Activated gamma-delta T cell treated with anti-CD3 and anti-CD28 coated beads, Interleukin-2, amount 50 U/mL, for 16 hours (primary cell): ENCODE results near the gene GRB2.

ENCODE experiments used
- DNase-seq: peaks from one replicate; pipeline ENCODE4 v3.0.0-alpha.2; 2020; ENCODE audit warnings: low read depth

The GRB2 gene

DNA sequence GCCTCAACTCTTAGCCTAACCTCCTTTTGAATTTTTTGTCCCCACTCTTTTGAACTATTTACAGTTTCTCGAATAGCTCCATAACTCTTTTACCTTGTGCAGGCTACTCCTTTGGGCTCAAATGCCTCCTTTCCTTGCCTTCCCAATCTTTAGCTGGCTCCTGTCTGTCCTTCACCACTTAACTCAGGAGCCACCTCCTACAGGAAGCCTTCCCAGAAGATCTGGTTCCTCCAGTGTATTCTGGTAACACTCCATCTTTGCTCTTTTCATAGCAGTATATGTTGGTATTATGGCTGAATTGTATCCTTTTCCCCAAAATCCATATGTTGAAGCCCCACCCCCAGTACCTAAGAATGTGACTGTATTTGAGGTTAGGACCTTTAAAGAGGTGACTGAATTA is 9.0 kb upstream of the GRB2 start:
- no peak for DNase-seq

DNA sequence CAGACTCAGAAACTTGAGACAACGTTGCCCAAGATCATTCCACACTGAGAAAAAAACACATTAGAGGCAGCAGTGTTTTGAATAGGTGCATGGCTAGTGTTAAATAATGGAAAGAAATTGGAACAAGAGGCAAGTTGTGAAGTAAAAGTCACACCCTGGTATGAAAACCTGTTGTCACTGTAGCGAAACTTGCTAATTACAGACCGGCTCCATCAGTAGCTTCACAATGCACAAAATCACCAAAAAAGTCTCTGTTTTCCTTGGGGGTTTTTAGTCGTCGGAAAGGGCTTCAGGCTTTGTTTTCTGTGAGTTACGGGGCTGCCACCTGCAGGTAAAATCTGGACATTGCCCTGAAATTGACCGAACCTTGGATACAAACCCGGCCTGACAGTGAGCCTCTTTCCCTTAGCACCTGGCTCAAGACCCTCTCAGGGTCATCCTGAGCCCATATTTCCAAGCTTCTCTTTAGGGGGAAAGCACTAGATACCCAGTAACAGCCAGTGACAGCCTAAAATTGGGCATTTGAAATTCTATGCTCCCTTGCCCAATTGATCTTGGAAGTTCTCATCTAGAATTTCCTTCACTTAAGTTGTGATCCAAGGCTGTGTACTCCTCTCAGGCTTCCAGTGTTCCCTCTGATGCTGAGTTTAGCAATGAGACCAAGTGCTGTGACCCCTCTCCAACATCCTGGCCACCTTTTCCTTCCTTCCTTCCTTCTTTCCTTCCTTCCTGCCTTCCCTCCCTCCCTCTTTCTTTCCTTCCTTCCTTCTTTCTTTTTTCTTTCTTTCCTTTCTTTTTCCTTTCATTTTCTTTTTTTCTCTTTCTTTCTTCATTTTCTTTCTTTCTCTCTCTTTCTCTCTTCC is 7.2 kb upstream of the GRB2 start:
- DNase-seq, result peak; percentile 63

DNA sequence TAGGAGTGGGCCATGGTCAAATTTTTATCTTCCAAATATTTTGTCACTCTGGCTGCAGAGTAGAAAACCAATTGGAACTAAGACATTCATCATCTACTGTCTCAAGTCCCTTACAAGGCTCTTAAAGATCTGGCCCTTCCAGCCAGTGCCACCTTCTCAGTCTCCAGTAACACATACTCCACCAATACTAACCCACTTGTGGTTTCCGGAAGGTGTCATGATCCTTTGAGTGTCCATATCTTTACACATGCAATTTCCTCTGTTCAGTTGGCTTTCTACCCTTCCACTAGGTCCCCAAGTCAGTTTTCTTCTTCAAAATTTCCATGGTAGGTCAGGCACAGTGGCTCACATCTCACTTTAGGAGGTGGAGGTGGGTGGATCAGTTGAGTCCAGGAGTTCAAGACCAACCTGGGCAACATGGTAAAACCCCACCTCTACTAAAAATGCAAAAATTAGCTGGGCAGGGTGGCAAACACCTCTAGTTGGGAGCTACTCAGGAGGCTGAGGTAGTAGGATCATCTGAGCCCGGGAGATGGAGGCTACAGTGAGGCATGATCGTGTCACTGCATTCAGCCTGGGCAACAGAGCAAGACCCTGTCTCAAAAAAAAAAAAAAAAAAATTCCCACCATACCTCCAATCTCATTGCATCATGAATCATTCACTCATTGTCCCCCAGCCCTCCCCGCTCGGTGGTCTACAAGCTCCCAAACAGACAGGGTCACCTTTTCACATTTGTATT is 6.0 kb upstream of the GRB2 start:
- DNase-seq, result no peak

DNA sequence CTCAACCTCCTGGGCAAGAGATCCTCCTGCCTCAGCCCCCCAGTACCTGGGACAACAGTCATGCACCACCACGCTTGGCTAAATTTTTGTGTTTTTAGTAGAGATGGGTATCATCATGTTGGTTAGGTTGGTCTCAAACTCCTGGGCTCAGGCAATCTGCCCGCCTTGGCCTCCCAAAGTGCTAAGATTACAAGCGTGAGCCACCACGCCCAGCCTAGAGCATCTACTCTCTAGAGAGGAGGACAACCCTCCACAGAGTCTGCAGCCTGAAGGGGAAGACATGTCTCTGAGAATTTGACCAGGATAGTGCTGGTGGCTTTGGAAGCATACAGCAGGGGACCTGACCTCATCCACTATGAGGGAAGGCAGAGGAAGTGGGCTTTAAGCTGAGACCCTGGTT is 4.7 kb upstream of the GRB2 start:
- no peak for DNase-seq

DNA sequence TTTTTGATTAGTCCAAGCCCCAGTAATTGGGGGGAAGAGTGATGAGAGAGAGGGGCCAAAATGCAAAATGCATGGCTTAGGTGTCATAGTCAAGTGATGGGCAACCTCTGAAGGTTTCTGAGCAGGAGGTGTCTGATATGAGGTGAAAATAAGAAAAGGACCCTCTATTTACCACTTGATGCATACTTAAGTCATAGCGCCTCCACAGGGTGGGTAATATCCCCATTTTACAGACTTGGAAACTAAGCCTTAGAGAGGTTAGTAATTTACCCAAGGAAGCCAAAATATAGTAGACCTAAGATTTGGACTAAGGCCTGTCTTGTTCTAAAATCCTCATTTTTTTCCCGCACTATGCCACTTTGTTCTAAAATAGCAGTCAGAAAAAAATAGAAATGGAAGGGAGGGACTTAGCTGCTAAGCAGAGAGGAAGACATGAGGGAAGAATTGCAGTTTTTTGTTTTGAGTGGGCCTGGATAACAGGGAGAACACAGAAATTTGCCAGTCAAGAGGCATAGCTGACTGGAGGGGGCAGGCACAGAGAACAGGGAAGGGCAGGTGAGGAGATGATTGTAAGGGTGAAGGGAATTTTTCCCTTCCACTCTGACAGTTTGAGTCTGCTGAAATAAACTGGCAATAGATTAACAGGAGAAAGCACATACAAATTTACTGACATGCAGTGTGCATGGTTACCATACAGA is 2.3 kb upstream of the GRB2 start:
- DNase-seq, result no peak

DNA sequence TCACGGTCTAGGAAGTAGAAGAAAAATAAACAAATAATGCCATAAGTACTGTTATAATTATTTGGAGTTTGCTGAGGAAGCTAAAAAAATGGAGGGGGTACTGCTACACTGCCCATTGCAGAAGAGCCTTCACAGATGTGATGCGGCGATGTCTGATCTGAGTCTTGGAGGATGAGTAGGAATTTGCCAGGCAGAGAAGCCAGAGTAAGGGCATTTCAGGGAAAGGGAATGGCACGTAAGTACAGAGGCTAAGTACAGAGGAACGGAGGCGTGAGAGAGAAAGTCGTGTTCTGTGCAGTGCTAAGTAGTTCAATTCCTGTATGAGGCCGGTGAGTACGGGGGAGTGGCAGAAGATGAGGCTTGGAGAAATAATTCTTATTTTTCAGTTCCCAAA is 741 bp upstream of the GRB2 start:
- no peak for DNase-seq

DNA sequence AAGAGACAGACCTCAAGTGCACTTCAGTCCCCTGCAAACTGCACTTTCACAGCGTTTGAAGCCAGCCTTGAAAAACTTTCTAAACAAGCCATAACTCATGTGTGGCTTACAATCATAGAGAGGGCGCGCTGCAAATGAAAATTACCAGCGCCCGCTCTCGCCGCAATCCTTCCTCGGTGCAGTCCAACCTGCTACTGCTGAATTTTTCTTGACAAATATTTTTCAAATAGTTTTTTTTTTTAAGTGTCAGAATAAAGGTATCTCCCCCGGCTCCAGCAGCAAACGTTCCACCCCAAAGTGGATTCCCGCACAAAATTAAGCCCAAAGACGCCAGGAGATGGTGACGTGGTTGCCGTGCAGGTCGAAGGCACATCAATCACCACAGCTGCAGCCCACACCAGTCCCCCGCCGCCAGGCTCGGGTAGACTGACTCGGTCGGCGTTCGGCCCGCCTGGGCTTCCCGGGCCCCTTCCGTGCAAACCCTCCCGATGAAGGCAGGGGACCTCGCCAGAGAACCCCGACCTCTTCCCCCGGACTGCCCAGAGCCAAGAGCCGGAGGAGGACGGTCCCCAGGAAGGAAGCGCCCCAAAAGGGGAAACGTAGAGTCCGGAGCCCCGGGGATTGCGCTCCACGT is 630 bp downstream of the GRB2 start:
- DNase-seq, result peak; percentile 32

DNA sequence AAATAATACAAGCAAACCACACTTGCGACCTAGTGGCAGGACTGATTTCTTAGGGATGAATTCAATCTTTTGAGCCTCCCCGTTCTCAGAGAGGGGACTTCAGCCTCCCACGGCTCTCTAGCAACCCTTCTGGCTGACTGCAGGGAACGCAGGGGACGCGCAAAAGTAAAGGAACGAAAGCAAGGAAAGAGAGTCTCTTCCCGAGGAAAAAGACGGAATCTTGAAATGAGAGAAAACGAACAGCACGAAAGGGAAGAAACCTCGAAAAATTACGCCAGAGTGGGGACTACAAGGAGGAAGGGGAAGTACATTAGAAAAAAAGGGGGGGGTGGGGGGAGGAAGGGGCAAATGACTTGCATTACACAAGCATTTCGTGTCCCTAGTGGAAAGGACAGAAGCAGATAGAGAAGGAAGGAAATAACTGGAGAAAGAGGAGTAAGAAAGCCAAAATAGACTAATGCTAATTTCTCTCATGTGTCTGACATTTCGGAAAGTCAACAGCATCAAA is 1.2 kb downstream of the GRB2 start:
- DNase-seq, result peak; percentile 19

DNA sequence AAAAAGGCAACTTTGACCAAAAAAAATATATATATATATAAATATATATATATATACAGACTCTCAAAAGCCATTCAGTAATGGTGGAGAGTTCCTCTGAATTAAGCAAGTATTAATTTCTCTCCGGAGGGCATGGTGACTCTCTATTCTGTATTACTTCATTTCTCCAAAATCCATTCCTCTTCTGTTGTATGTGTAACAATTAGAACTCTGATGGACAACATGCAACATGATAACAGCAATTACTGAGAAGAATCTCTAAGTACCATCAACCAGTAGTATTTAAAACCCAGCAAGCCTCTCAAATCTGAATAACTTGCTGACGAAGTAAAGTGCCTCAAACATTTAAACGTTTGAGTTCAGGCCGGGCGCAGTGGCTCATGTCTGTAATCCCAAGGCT is 2.3 kb downstream of the GRB2 start:
- no peak for DNase-seq

DNA sequence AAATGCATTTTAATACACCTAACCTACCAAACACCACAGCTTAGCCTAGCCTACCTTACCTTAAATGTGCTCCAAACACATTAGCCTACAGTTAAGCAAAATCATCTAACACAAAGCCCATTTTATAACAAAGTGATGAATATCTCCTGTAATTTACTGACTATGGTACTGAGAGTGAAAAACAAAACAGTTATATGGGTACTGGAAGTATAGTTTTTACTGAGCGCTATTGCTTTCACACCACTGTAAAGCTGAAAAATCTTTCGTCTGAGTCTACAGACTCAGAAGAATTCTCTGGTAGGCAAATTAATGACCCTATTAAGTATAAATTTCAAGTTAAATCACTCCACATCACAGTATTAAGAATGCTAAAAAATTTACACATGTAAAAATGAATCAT is 3.5 kb downstream of the GRB2 start:
- DNase-seq, result no peak

DNA sequence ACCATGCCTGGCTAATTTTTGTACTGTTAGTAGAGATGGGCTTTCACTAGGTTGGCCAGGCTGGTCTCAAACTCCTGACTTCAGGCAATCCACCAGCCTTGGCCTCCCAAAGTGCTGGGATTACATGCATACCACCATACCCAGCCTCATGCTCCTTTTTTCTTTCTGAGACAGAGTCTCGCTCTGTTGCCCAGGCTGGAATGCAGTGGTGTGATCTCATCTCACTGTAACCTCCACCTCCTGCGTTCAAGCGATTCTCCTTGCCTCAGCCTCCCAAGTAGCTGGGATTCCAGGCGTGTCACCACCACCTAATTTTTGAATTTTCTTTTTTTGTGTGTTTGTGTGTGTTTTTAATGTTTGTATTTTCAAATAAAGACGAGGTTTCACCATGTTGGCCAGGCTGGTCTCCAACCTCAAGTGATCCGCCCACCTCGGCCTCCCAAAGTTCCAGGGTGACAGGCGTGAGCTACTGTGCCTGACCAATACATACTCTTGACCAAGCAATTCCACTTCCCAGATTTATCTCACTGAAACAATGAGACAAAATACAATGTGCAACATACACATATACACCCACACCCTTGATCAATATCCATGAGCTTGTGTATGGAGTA is 5.0 kb downstream of the GRB2 start:
- DNase-seq, result no peak

DNA sequence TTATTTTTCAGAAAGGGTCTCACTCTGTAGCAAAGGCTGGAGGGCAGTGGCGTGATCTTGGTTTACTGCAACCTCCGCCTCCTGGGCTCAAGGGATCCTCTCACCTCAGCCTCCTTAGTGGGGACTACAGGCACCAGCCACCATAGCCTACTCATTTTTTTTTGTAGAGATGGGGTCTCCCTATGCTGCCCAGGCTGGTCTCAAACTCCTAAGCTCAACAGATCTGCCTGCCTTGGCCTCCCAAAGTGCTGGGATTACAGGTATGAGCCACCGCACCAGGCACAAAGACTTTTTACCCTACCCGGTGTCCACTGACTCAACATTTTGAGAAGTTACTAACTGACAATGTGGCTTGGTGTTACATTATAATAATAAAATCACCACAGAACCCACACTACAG is 7.2 kb downstream of the GRB2 start:
- no peak for DNase-seq

DNA sequence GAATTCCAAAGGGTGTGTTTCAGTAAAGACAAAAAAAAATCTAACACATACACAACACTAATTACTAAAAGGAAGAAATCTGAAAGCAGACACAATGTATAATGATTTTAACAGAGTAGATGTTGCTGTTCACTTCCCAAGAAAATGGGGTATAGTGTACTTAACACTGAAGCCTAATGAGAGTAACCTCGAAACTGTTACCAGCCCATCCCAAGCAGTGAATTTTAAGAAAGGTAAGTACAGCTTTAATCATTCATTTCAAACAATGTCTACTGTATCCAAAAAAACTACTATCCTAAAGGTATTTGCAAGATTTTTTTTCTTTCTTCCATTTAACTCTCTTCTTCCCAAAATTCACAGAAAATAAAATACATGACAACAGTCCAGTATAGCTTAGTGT is 8.3 kb downstream of the GRB2 start:
- DNase-seq, result no peak

DNA sequence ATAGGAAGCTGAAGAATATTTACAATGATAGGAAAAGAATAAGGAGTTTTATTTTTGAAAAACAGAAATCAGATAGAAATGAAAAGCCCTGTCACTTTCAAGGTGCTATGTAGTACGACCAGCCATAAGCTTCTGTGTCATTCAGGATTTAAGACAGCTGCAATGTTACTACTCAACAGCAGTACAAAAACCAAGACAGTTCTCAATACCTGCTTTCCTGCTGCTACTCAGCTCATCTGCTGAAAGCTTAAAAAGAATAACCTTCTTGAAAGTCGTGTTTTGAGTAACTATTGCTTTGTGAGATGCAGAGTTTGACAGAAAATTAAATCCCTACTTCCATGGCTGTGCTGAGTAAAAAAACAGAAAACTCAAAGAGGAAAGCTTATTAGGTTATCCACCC is 8.7 kb downstream of the GRB2 start:
- no peak for DNase-seq

DNA sequence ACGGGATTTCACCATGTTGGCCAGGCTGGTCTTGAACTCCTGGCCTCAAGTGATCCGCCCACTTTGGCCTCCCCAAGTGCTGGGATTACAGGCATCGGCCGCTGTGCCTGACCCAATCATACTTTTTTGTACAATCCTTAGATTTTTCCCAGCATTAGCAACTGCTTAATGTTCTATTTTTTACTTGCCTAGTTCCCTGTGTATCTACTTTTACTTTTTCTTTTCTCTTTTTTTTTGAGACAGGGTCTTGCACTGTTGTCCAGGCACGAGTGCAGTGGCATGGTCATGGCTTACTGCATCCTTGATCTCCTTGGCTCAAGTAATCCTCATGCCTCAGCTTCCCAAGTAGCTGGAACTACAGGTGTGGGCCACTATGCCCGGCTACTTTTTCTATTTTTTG is 9.5 kb downstream of the GRB2 start:
- DNase-seq, result no peak

DNA sequence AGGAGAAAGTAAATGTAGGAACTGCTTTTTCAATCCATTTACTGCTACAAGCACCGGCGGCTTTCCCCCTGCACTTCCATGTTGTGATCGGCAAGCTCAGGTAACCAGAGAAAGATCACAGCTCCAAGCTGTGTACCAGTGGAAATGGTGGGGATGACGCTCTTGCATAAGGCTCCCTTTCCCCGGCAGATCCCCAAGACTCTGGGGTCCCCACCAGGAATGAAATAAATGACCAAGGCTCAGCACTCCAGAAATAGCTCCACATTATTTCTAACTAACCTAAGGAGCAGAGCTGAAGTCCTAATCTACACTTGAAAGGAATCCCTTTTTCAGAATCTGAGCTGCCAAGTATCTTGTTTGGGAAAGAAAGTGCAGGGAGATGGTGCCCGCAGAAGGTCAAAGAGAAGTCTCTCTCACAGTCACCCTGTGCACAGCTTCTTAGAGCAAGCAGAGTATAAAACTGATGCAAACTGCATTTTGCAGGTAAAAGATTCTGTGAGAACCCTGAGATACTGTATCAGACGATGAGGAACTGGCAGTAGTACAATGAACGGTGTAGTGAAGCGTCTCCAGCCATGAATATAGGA is 11.1 kb downstream of the GRB2 start:
- DNase-seq, result no peak

DNA sequence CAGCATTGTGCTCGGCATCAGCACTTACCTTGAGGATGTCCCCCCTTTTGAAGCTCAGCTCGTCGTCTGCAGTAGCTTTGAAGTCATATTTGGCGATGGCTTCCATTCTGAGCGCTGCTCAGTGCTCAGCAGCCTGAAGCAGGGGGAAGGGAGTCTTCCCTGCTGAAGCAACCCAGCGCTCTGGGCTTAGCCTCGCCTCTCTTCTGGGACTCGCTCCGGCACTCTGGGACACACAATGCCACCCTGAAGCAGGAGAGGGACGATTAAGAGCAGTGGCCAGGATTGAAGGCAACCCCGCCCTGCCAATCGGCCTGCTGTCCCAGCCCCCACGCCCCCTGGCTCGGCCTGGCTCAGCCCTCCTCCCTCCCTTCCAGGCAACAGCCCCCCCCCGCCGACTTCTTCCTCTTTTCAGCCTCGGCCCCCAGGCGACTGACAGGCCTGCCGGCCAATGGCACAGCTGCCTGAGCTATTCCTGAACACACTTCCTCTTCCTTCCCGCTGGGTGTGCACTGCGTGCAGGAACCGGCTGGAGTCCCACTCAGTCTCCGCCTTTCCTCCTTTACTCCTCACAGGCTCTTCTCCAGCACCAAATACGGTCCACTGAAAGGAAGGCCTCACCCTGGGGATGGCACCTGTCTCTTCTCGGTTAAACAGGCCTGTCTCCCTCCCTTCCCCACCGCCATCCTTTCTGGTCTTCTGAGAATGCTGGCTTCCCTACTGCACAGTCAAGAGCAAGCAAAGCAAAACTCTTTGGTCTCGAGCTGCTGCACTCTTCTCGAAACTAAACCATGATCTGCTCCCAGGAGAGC is 11.8 kb downstream of the GRB2 start:
- peak; percentile 76 for DNase-seq

DNA sequence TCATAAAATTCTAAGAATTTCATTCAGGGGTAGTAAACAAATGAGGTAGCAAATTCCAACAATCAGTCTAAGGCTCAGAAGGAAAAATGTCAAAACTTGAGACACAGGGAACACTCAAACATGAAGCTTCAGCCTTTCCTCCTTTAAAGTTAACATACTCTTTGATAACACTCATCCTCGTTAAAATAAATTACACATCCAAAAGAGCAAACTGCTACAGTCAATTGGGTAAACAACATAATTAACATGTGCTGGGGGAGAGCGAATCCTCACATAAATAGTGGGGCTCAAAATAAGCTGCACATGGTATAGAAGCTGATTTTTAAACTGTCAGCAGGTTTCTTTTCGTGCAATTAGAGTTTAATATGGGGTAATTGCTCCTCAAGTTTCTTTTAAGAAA is 12.9 kb downstream of the GRB2 start:
- no peak for DNase-seq

DNA sequence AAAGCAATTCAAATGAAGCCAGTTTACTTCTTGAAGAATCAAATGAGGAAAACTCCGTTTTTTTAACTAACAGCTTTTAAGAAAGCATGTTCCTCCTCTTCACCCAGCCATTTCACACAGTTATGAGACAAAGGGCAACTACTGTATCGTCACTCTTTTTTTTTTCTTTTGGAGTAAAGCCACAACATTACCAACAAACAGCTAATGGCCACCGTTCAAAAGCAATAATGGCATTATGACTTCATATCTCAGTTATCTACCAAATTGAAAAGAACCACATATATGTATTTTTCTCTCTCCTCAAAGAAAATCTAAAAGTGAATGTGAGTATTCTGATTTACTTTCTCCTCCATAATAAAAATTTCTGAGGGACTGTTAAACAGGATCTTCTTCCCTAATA is 14.5 kb downstream of the GRB2 start:
- no peak for DNase-seq

DNA sequence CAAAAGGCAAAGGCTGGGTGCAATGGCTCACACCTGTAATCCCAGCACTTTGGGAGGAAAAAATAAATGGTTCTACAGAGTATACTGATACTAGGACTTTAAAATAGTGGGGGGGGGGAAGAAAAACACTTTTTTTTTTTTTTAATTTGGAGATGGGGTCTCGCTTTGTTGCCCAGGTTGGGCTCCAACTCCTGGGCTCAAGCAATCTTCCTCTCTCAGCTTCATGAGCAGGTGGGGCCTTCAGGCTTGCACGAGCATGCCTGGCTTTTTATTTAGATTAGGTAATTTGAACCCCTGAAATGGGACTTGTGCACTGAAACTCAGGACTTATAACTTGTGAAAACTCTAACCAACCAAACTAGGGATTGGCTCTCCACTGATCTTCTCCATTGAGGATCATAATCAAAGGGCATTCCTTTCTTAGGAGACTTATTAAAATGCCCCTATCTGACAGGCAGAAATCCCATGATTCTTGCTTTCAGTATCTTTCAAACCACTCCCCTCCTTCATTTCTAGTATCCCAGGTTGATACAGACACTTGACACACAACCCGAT is 16.9 kb downstream of the GRB2 start:
- no peak for DNase-seq
